Thoracic aorta (tissue), 2 donors: Measurements from ENCODE around the gene OPTN. TPM values are rescaled to one million over a fixed set of nuclear protein-coding genes. Genes with fewer than 3 reads are reported as not detected.
A peak's percentile ranks its signal among the peaks of the same experiment; 100 is the strongest.

Source experiments
- ATAC-seq: fragments of 150-250 bp; one replicate; pipeline ENCODE4 v1.8.0; 2017; ENCODE audit warnings: low read depth; ENCODE audit not compliant: insufficient number of reproducible peaks, low FRiP score
- DNase-seq: peaks from one replicate; pipeline ENCODE4 v3.0.0-alpha.2; 2020; ENCODE audit warnings: low spot score
- H3K27ac ChIP-seq, 2 donors: fragments of 200-600 bp; sonication (generic); 1 replicate in 1 of 2; 2 replicates in 1 of 2; pipeline ENCODE4 v1.5.1; 2016; ENCODE audit warnings: mild to moderate bottlenecking in 2 of 2, moderate library complexity in 2 of 2
- H3K27me3 ChIP-seq: fragments of 200-600 bp; sonication (generic); replicated peaks from 2 replicates; pipeline ENCODE4 v1.6.0; 2016; ENCODE audit warnings: mild to moderate bottlenecking; ENCODE audit not compliant: insufficient read depth
- H3K36me3 ChIP-seq: fragments of 200-600 bp; sonication (generic); one replicate; pipeline ENCODE4 v1.5.1; 2016
- H3K4me1 ChIP-seq, 2 donors: fragments of 200-600 bp; sonication (generic); 1 replicate in 1 of 2; 2 replicates in 1 of 2; pipeline versions ENCODE4 v1.5.1 to v1.6.0; 2016; ENCODE audit warnings: low read depth in 2 of 2, mild to moderate bottlenecking in 1 of 2; ENCODE audit not compliant: control insufficient read depth in 1 of 2
- H3K4me3 ChIP-seq: fragments of 200-600 bp; sonication (generic); 2 replicates; pipeline ENCODE4 v1.5.1; 2016; ENCODE audit warnings: mild to moderate bottlenecking
- H3K9me3 ChIP-seq: fragments of 200-600 bp; sonication (generic); 2 replicates; pipeline ENCODE4 v1.5.1; 2016
- total RNA-seq, 2 donors: library from RNA; depleted of rRNA; stranded (reverse); fragments of >200 nt; gene quantifications; one replicate each; pipeline versions ENCODE4 v1.1.0 to v1.2.3, GENCODE V29; 2016
- TF ChIP-seq, protein P1 (sequence below): fragments of 200-600 bp; sonication (generic); IDR thresholded peaks from one replicate; pipeline ENCODE4 v1.5.1; 2019; ENCODE audit warnings: antibody characterized with exemption

Gene OPTN
- total RNA-seq, 2 donors from 2014 or later: 55.8 to 70.3 TPM

DNA sequence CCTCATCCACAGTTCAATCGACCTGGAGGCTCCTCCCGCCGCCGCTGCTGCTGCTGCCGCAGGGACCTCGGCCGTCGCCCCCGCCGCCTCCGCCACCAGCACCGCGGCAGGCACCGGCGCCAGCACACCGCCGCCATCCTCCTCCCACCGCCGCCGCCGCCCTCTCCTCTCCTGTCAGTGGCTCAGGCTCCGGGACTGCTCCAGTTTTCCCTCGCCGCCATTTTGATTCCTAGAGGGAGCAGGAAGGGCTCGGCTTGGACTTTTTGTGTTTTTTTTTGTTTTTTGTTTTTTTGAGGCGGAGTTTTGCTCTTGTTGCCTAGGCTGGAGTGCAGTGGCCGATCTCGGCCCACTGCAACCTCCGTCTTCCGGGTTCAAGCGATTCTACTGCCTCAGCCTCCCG is 58.4 kb downstream of the OPTN start:
- peak overlapping the region; percentile 57 for H3K4me3 ChIP-seq
- H3K27me3 ChIP-seq: no peaks in the 10 kb centered on the region
- DNase-seq: no peak
- no peaks in the 10 kb centered on the region for H3K36me3 ChIP-seq
- ATAC-seq: no peak
- H3K9me3 ChIP-seq: no peaks in the 10 kb centered on the region
- H3K4me1 ChIP-seq: peaks cover 3 to 15% of the 10 kb centered on the region in 2 donors
- TF ChIP-seq, protein P1, sequence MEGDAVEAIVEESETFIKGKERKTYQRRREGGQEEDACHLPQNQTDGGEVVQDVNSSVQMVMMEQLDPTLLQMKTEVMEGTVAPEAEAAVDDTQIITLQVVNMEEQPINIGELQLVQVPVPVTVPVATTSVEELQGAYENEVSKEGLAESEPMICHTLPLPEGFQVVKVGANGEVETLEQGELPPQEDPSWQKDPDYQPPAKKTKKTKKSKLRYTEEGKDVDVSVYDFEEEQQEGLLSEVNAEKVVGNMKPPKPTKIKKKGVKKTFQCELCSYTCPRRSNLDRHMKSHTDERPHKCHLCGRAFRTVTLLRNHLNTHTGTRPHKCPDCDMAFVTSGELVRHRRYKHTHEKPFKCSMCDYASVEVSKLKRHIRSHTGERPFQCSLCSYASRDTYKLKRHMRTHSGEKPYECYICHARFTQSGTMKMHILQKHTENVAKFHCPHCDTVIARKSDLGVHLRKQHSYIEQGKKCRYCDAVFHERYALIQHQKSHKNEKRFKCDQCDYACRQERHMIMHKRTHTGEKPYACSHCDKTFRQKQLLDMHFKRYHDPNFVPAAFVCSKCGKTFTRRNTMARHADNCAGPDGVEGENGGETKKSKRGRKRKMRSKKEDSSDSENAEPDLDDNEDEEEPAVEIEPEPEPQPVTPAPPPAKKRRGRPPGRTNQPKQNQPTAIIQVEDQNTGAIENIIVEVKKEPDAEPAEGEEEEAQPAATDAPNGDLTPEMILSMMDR: no peak
- no peak overlapping the region for H3K27ac ChIP-seq

GRCh38 chr10:13160934-13161856 is 61.2 kb downstream of the OPTN start, which contains the start of gene MCM10:
TSS of gene MCM10 (plus strand) at chr10:13161558. CDS start at chr10:13164203, 2,645 bp downstream.
- Histone ChIP-seq H3K36me3 (no peaks in the 10 kb centered on the region), H3K4me3 (peak within 1 kb of the TSS; percentile 68), H3K27ac (no peak within 1 kb of the TSS), H3K27me3 (no peaks in the 10 kb centered on the region), H3K9me3 (no peaks in the 10 kb centered on the region), H3K4me1 (peaks cover 3 to 15% of the 10 kb centered on the region in 2 donors)
- DNase-seq: peak; percentile 94
- TF ChIP-seq, protein P1: peak; percentile 90
- ATAC-seq: peak; percentile 99

DNA sequence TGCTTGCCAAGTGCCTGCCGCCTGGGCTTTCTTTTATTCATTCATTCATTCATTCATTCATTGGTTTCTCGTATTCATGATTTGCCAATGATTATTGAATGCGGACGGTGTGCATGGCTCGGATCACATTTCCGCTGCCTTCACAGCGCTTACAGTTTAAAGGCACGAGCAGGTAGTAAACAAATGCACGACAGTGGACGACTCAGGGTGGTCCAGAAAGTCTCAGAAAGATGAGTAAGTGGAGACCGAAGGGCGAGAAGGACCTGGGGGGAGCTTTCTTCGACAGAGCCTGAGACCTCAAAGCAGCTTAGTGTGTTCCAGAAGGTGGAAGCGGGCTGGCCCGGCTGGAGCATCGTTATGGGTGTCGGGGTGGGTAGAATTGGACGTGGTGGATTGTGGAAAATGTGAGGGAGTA is 61.9 kb downstream of the OPTN start:
- no peak overlapping the region for H3K27ac ChIP-seq
- H3K4me3 ChIP-seq: peak overlapping the region; percentile 68

DNA sequence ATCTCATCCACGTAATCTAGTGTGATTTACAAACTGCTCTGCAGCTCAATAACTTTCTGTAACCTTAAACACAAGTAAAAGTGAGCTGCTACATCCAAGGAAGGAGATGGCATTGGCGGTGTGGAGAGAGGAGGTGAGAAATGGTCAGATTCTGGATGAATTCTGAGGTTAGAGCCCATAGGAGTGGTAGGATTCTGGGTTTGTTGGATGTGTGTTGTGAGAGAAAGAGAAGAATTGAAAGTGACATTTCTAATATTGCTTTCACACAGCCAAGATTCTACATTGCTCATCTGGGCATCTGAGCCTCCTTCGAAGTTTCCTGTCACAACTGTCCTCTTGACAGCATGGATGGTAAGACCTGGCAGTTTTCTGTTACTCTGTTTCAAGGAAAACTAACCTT is 63.9 kb downstream of the OPTN start:
- no peak for ATAC-seq
- Histone ChIP-seq H3K27ac (no peak overlapping the region), H3K4me1 (peaks cover 3 to 15% of the 10 kb centered on the region in 2 donors), H3K4me3 (no peak overlapping the region), H3K9me3 (no peaks in the 10 kb centered on the region), H3K27me3 (no peaks in the 10 kb centered on the region), H3K36me3 (no peaks in the 10 kb centered on the region)
- no peak for DNase-seq
- TF ChIP-seq, protein P1: no peak

More for the DNA sequence above, 61.9 kb downstream of the OPTN start:
- Histone ChIP-seq H3K36me3 (no peaks in the 10 kb centered on the region), H3K27me3 (no peaks in the 10 kb centered on the region), H3K9me3 (no peaks in the 10 kb centered on the region), H3K4me1 (peaks cover 3 to 15% of the 10 kb centered on the region in 2 donors)
- DNase-seq (no peak), ATAC-seq (no peak)
- TF ChIP-seq, protein P1: no peak

DNA sequence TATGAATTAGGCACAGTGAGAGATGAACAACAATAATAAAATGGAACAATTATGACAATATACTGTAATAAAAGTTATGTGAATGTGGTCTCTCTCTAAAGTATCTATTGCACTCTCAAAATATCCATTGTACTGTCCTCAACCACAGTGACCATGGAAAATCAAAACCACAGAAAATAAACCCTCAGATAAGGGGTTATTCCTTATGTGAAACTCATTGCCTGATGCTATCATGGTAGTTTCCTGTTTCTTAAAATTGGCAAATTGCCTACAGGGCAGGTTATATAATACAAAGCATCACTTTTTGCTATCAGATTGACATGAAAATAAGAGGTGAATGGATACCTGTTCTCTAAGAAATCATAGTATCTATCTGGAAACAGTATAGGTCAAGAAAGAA is 65.2 kb downstream of the OPTN start:
- Histone ChIP-seq H3K27me3 (no peaks in the 10 kb centered on the region), H3K36me3 (no peaks in the 10 kb centered on the region), H3K27ac (no peak overlapping the region), H3K4me3 (no peak overlapping the region), H3K9me3 (no peaks in the 10 kb centered on the region), H3K4me1 (peaks cover 3 to 15% of the 10 kb centered on the region in 2 donors)
- DNase-seq (no peak), ATAC-seq (no peak)
- TF ChIP-seq, protein P1: no peak
